ENCODE data around the gene PHLDB1.

PHLDB1 gene

GRCh38 chr11:118622376-118623268 lies 15.2 kb downstream of the PHLDB1 start:
- DNase-seq, result peak; percentile 73

DNA sequence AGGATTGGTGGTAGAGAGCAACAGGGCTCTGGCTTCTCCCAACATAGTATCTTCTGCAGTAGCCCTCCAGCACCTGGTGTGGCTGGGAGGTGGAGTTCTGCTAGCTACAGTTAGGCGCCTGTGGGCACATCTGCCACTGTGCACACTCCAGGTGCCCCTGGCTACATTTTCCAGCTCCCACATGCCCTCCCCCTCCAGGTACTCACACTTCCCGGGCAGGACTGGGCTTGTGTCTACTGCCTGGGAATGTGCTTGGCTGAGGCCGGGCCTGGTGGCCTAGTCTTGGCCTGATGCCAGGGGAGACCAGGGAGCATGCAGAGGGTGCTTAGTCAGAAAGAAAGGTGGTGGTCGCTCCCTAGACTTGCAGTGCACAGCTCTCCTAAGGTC lies 15.8 kb downstream of the PHLDB1 start:
- peak; percentile 39 for DNase-seq

DNA sequence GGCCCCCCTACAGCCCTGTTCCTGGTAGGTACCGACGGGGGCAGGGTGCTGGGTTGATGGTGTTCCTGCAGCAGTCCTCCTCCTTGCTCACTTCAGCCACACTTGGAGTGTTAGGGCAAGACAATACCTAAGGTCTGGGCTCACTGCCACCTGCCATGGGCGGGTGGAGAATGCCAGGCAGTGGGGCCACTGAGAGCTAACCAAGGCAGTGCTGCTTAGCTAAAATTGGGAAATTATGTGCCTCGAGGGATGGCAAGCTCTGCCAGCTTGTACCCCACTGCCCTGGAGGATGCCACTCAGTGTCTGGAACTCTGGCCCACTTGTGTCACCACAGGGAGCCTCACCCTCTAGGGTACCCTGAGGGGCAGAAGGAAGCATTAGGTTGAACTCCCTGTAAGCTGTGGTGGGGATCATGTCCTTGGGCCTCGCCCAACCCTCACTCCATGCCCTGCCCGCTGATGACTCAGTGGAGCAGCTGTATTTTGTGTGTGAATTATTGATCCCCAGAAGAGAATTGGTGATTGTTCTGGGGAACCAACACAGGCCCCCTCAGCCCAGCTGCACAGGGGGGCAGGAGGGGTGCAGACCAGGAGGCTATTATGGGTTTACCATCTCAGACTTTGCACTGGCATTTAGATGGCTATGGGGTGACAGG lies 17.7 kb downstream of the PHLDB1 start:
- DNase-seq, result no peak

DNA sequence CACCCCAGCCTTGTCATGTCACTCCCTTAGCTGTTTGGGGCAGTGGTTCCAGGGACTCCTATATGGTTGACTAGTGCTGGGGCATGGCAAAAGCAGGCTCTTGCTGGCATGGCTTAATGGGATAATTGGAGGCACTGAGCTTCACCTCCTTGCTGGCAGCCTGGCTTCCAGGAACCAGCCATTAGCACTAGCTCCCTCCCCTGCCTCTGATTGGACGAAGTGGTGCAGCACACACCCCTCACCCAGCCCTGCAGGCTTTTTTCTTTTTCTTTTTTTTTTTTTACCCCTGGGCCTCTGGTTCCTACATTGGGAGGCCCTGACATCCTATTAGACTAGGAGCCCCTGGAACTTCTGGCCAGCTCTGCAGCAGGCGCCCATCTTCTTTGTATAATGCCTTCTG lies 18.6 kb downstream of the PHLDB1 start:
- DNase-seq, result no peak

DNA sequence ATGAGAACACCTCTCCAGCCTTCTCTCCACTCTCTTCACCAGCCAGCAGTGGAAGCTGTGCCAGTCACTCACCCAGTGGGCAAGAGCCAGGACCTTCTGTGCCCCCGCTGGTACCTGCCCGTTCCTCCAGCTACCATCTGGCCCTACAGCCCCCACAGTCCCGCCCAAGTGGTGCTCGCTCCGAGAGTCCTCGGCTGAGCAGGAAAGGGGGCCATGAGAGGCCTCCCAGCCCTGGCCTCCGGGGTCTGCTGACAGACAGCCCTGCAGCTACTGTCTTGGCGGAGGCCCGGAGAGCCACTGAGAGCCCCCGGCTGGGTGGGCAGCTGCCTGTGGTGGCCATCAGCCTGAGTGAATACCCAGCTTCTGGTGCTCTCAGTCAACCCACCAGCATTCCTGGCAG lies 20.2 kb downstream of the PHLDB1 start:
- no peak for DNase-seq

GRCh38 chr11:118628031-118628430 lies 20.6 kb downstream of the PHLDB1 start:
- no peak for DNase-seq

DNA sequence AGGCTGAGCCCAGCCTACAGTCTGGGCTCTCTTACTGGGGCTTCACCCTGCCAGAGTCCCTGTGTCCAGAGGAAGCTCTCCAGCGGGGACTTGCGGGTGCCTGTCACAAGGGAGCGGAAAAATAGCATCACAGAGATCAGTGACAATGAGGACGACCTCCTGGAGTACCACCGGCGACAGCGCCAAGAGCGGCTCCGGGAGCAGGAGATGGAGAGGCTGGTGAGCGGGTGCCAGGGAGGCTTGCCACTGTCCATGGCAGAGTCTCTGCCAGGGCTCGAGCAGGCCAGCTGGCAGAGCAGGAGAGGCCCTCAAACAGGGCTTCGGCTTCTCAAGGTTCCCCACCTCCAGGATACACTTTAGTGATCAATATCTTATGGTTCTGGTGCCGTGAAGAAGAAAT lies 21.0 kb downstream of the PHLDB1 start:
- no peak for DNase-seq

DNA sequence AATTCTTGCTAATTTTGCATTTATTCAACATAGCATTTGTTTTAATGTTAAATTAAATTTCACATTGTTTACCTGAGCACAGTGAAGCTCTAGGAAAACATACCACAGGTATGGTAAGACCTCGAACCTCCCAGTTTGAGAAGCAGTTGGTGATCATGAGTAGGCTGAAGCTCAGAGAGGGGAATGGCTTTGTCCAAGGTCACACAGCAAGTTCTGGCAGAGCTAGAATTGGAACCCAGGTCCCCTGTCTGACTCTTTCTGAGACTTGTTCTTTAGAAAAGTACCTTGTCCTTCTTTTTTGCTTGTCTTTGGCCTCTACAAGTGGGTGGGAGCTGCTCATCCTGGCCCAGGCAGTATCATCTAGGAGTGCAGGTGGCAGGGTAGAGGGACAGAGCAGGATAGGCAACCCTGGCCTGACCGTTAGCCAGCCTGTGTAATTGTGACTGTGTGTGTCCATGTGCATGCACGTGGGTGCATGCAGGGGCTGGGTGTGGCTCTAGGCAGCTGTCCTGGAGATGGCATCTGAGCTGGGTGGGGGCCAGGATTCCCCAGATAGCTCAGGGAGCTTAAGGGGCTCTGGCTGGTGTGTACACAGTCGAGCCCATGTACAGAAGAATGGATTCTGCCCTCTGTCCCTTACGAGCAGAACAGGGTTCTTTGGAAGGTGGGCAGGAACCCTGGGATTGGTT lies 21.6 kb downstream of the PHLDB1 start:
- DNase-seq, result no peak

- no peak for DNase-seq
Measured at GRCh38 chr11:118629761-118630661, 22.6 kb downstream of the PHLDB1 start.

DNA sequence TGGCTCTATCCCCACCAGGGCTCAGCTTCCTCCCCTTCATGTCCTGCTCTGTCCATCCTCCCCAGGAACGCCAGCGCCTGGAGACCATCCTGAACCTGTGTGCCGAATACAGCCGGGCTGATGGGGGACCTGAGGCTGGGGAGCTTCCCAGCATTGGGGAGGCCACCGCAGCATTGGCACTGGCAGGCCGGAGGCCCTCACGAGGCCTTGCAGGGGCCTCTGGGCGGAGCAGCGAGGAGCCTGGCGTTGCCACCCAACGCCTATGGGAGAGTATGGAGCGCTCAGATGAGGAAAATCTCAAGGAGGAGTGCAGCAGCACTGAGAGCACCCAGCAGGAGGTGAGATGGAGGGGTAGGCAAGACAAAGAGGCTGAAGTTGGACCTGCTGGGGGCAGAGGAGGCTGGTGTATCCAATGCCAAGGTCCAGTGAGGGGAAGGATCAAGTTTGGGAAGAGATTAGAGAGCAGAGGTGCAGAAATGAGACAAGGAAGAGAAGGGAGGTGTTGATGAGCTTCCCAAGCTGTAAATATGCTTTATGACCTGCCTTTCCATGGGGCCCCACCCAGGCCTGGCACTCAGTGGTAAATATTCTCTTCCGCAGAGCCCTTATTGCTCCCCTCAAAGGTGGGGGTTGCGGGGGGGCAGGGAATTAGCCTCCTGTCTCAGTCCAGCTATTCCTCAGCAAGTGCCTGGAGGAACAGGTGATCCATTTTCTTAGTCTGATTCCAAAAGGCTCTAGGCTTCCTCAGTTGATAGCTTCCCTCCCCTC lies 23.9 kb downstream of the PHLDB1 start:
- no peak for DNase-seq

- no peak for DNase-seq
Measured at GRCh38 chr11:118632577-118633318, 25.3 kb downstream of the PHLDB1 start.

DNA sequence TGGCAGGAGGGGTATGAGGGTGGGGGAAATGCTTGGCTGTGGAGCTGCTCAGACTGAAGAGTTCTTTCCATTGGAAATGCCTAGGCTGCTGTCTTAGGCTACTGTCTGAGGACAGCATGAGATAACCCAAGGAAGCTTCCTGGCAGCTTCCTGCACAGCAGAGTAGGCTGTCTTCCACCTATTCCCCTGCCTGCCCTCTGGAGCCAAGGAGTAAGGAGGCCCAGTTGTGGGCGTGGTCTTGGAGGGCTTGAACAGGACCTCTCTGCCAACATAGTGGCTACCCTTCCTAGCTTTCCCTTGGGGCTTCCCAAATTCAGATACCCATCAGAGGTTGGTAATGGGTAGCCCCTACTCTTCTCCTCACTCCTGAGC lies 25.9 kb downstream of the PHLDB1 start:
- no peak for DNase-seq

DNA sequence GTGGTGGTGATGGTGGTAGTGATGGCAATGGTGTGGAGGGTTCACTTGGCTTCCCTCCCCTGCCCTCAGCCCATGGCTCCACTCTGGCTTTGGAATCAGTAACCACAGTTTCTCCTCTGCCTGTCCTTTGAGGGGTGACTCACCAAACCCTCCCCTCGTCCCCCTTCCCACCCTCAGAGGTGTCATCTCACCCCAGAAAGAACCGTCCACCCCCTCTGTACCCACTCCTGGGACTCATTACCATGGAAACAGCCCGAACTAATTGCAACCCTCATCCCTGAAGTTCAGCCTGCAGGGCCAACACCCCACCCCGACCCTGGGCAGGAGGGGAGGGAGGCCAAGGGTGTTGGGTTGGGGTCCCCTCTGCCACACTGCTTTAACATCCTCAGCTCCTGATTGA lies 26.6 kb downstream of the PHLDB1 start:
- DNase-seq, result peak; percentile 38

DNA sequence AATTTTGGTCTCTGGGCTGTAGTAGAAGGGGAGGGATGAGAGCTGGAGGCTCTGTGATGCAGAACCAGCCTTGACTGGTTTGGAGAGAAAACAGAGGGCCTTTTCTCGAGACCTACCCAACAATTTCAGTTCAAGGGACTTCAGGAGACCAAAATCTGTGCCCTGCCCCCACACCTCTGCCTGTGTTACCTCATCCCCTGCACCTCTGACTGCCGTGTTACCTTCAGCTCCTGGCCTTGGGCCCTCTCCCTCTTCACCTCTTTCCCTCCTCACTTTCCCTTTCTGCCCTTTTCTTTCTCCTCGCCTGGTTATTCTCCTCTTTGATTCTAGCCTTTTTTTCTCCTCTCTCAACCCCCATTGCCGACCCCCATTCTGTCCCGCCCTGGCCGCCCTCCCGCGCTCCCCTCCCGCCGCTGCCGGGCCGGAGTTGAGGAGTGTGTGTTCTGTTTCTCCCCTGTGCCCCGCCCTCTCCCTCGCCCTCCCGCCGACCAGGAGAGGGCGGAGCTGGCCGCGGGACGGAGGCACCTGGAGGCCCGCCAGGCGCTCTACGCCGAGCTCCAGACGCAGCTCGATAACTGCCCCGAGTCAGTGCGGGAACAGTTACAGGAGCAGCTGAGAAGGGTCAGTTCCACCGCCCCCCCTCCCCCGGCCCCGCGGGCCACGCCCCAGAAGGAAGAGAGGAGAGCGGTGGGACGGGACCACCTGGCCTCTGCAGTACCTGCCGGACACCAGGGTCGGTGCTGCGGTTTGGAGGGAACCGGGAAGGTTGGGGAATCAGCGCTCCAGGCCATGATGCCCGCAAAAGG lies 27.2 kb downstream of the PHLDB1 start:
- no peak for DNase-seq

- no peak for DNase-seq
Measured at GRCh38 chr11:118635237-118635591, 27.8 kb downstream of the PHLDB1 start.

- no peak for DNase-seq
Measured at GRCh38 chr11:118635642-118636041, 28.2 kb downstream of the PHLDB1 start.

GRCh38 chr11:118636569-118637290 lies 29.3 kb downstream of the PHLDB1 start:
- DNase-seq, result no peak

DNA sequence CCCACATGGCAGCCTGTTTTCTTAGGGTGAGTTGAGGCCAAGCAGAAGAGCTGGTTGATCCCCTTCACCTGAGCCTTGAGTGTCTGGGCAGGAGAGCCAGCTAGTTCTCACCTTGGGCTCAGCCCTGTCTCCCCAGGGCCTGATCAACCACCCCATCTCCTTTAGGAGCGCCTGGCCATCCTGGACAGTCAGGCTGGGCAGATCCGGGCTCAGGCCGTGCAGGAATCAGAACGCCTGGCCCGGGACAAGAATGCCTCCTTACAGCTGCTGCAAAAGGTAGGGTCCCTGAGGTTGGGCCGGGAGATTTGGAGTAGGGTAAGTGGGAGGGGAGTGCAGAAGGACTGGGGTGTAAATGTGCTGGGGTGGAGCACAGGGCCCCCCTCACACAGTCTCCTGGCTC lies 31.3 kb downstream of the PHLDB1 start:
- DNase-seq, result no peak

DNA sequence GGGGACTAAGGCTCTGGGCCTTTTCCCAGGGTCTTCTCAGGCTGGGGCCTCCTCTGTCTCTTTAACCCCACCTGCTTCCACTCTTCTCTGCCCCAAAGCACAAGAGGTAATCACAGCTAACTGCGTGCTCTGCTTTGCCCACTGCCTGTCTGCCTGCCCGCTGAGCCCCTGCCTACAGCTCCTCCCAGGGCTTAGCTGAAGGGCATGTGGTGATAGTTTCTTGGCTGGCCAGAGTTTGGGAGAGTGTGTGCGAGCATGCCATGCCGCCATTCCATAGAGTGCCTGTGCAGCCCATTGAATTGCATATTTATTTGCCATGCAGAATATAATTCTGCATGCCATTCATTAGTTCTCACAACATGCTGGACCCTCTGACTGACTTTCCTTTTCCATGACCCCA lies 32.5 kb downstream of the PHLDB1 start:
- no peak for DNase-seq
